ENCODE results near the gene KRTDAP.

KRTDAP gene

DNA sequence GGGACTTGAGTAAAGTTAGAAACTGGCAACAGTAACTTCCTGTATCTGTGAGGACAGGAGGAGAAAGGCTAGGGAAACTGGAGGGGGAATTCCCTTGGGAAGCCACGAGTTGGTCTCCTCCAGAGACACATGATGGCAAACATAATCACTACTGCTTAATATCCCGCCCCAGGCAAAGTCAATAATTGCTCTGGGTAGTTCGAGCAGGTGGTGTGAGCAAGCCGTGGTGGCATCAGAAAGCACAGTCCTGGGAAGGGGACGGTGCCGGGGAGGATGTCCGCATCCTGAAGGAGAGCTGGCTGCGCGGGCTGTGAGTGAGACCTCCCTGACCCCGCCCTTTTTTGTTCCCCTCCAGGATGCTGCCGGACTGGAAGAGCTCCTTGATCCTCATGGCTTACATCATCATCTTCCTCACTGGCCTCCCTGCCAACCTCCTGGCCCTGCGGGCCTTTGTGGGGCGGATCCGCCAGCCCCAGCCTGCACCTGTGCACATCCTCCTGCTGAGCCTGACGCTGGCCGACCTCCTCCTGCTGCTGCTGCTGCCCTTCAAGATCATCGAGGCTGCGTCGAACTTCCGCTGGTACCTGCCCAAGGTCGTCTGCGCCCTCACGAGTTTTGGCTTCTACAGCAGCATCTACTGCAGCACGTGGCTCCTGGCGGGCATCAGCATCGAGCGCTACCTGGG is 40.8 kb downstream of the KRTDAP start:
- no peak for DNase-seq

DNA sequence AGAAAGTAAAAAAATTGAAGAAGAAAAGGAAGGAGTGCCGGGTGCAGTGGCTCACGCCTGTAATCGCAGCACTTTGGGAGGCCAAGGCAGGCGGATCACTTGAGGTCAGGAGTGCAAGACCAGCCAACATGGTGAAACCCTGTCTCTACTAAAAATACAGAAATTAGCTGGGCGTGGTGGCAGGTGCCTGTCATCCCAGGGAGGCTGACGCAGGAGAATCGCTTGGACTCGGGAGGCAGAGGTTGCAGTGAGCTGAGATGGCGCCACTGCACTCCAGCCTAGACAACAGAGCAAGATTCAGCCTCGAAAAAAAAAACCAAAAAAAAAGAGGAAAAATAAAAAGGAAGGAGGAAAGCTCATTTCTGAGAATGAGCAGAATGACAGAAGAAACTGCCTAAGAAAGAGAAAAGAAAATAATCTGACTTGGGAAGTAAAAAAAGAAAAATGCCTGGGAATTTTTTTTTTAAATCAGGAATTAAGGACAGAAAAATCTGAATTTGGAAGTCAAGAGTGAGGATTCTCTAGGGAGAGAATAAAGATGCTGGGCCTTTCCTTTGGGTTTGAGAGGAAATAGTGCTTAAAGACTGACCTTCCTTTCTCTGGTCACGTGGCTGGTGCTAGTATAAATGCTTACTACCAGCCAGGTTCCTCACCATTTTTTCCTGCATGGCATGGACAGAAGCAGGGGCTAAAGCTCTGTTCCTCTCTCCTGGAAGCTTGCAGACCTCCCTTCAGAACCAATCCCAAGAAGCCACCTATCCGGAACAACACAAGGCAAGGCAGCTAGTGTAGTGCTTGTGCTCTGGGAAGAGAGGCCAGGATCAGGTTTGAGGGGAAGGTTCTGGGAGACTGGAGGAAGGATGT is 42.4 kb downstream of the KRTDAP start, which contains the start of gene FFAR2:
Gene FFAR2, plus strand, starts transcription at position 652 of the 864 bp plus-strand sequence. CDS start 1,458 bp downstream, outside the sequence.
- DNase-seq, result no peak

DNA sequence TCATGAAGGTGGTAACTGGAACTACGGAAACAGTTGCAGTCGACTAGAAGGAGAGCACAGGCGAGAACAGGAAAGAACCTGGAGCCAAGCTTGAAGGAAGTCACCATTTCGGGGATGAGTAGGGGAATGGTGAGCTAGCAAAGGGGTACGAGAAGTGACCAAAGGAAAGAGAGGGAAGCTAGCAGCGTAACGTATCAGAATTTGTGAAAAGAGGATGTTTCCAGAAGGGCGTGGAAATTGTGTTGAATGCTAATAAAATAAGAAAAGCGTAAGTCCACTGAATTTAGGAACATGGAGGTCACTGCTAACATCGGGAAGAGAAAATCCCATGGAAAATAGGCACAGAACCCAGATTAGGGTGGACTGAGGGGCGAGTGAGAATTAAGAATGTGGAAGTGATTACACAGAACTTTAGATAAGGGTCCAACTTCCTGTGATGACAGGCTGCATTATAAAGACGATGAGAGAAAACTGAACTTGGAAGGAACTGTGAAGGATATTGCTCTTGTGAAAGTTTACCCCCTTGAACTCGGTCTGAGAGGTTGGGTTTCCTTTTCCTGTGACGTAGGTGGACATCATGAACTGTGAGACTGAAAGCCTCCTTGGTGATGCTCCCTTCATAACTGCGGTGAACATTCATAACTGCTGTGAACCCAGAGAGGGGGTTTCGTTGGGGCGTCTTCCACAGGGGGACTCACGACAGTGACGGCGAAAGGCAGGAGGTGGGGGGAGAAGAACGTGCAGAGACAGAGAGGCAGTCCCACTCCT is 44.3 kb downstream of the KRTDAP start:
- DNase-seq, result no peak

DNA sequence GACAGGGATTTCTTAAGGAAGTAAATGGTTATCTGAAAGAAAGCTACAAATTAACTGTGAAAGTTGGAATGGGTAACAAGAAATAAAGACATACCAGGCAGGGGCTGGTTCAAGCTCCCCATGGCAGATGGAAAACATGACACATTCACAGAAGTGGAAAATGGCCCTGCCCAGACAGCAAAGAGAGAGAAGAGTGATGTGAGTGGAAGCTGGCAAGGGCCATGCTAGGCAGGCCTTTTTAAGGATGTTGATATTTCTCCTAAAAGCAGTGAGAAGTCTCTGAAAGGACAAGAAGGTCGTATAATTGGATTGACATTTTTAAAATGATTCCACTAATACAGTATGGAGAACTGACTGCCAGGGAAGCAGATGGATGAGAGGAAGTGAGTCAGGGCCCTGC is 45.5 kb downstream of the KRTDAP start:
- no peak for DNase-seq

DNA sequence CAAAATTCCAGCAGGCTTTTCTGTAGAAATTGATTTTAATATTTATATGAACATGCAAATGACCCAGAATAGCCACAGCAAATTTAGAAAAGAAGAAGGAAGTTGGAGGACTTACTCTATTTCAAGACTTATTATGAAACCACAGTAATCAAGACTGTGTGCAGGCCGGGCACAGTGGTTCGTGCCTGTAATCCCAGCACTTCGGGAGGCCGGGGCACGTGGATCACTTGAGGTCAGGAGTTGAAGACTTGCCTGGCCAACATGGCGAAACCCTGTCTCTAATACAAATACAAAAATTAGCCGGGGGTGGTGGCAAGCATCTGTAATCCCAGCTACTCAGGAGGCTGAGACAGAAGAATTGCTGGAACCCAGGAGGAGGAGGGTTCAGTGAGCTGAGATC is 48.2 kb downstream of the KRTDAP start:
- no peak for DNase-seq

DNA sequence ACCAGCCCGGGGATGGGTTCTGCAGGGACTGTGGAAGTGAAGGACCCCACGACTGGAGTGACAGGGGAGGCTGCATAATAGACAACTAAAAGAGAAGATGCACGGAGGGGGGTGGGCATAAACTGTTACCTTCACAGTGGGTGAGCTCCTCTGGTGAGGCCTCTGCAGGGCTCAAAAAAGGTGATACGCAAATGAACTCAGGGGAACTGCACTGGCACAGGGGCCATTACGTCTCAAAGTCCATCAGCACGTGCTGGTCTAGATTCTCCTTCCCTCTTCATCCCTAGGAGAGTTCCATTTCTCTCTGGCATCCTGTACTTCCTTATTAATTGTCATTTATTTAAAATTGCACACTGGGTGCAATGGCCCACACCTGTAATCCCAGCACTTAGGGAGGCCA is 50.3 kb downstream of the KRTDAP start:
- no peak for DNase-seq

DNA sequence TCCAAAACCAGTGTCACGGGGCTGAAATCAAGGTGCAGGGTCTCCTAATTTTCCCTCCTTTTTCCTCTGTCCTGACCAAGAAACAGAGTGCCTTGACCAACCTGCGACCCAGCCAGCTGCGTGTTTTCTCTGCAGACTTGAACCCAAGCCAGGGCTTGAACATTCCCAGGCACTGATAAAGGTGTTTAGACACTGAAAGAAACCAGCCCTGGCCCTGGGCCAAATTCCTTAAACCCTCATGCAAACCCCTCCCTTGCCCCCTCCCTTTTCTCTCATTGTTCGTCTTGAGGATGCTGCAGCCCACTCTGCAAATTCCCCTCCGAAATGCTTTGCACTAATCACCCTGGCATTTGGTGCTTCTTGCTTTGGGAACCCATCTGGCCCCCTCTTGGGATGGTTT is 51.7 kb downstream of the KRTDAP start:
- no peak for DNase-seq

DNA sequence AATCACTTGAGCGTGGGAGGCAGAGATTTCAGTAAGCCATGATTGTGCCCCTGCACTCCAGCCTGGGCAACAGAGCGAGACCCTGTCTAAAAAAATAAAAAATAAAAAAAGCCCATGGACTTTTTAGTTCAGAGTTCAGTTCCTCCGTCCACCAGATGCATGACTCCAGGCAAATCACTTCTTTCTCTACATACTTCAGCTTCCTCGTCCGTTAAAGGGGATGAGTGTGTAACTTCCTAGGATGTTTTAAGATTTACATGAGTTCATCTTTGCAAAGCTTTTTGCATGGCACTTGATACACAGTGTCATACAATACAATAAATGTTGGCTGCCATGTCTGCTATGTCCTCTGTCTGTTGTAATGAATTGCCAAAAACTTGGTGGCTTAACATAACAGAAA is 52.2 kb downstream of the KRTDAP start:
- no peak for DNase-seq

DNA sequence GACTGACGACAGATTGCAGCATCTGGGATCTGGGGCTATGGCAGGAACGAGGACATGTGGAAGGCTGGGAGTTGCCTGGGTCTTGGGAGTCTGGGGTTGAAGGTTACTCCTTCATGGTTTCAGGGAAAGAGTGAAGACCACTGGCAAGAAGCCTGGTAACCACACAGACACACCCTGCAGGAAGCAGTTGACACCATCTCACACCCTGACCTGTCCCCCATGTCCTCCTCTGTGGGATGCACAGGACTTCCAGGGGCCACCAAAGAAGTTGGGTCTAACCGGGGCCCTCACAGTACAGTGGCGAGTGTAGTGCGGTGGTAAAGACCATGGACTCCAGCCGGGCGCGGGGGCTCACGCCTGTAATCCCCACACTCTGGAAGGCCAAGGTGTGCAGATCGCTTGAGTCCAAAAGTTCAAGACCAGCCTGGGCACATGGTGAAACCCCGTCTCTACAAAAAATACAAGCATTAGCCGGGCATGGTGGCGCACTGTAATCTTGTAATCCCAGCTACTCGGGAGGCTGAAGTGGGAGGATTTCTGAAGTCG is 52.8 kb downstream of the KRTDAP start:
- no peak for DNase-seq

All from NK-92 treated with Interleukin-12 subunit alpha and Interleukin-12 subunit beta, amount 100 ng/mL, for 24 hours (cell line).